Natural killer cell (primary cell): ENCODE measurements around the gene NRGN. TPM values are rescaled to one million over a fixed set of nuclear protein-coding genes. Genes with fewer than 3 reads are reported as not detected.

Experiments used
- ATAC-seq, 3 donors: fragments of 150-1000 bp in 2 of 3; fragments of 200-7000 bp in 1 of 3; cut with Tn5 transposase; 1 replicate in 1 of 3; 2 replicates in 2 of 3; pipeline ENCODE4 v1.10.0; 2021; ENCODE audit warnings: mild to moderate bottlenecking in 2 of 3, moderate library complexity in 2 of 3
- DNase-seq, 2 donors: peaks; one replicate each; pipeline versions ENCODE4 v3.0.0 to v3.0.0-alpha.2; 2013 to 2021; ENCODE audit warnings: mixed read lengths in 1 of 2
- H3K27ac ChIP-seq: one replicate; pipeline ENCODE4 v1.5.1; 2013; ENCODE audit warnings: mild to moderate bottlenecking, low read length
- H3K27me3 ChIP-seq: one replicate; pipeline ENCODE4 v1.6.1; 2013; ENCODE audit warnings: low read length; ENCODE audit not compliant: control insufficient read depth, insufficient read depth
- H3K36me3 ChIP-seq: one replicate; pipeline ENCODE4 v1.6.1; 2013; ENCODE audit warnings: low read length; ENCODE audit not compliant: control insufficient read depth, insufficient read depth
- H3K4me1 ChIP-seq: one replicate; pipeline ENCODE4 v1.6.1; 2013; ENCODE audit warnings: low read length; ENCODE audit not compliant: control insufficient read depth, insufficient read depth
- H3K4me3 ChIP-seq: one replicate; pipeline ENCODE4 v1.5.1; 2013; ENCODE audit warnings: low read length
- H3K9me3 ChIP-seq: one replicate; pipeline ENCODE4 v1.6.1; 2013; ENCODE audit warnings: low read length; ENCODE audit not compliant: control insufficient read depth, insufficient read depth
- H3K27ac Mint-ChIP-seq, 2 donors: one replicate each; pipeline ENCODE4 v1.8.0; 2022; ENCODE audit warnings: mild to moderate bottlenecking in 2 of 2, mixed read lengths in 2 of 2, moderate library complexity in 1 of 2
- H3K27me3 Mint-ChIP-seq, 2 donors: one replicate each; pipeline ENCODE4 v1.8.0; 2022; ENCODE audit warnings: low read depth in 2 of 2, mixed read lengths in 2 of 2
- H3K36me3 Mint-ChIP-seq: one replicate; pipeline ENCODE4 v1.8.0; 2022; ENCODE audit warnings: mixed read lengths
- H3K4me1 Mint-ChIP-seq, 2 donors: one replicate each; pipeline ENCODE4 v1.8.0; 2022; ENCODE audit warnings: mixed read lengths in 2 of 2
- H3K4me3 Mint-ChIP-seq: one replicate; pipeline ENCODE4 v1.8.0; 2022; ENCODE audit warnings: mild to moderate bottlenecking, moderate library complexity, mixed read lengths
- H3K9me3 Mint-ChIP-seq, 2 donors: one replicate each; pipeline ENCODE4 v1.8.0; 2022; ENCODE audit warnings: mixed read lengths in 2 of 2
- WGBS: methylation state at CpG from one replicate; pipeline ENCODE4 v1.1.7; 2013; ENCODE audit warnings: missing lambda C conversion rate; ENCODE audit not compliant: insufficient coverage; 5-methylcytosine and 5-hydroxymethylcytosine counted together
- intact Hi-C: fragments of 100-400 bp; cut with micrococcal nuclease; formaldehyde crosslinking; loops from one replicate; pipeline ENCODE4 v1.14.2; 2022
- total RNA-seq, 4 donors: library from RNA; stranded (reverse); fragments of 120-200 nt in 1 of 4; gene quantifications; one replicate each; pipeline versions ENCODE4 v1.2.3 to v1.2.4, GENCODE V29; 2013 to 2022
- TF ChIP-seq, protein P1 (sequence below): fragments of 200-600 bp; IDR thresholded peaks from one replicate; pipeline ENCODE4 v1.8.0; 2022; ENCODE audit warnings: antibody characterized with exemption

The NRGN gene
- total RNA-seq, 3 donors from 2014 or later (not counting 1 experiment from before 2014, with no cell fraction given) = 11.1 to 70.9 (median 28.4) TPM

DNA sequence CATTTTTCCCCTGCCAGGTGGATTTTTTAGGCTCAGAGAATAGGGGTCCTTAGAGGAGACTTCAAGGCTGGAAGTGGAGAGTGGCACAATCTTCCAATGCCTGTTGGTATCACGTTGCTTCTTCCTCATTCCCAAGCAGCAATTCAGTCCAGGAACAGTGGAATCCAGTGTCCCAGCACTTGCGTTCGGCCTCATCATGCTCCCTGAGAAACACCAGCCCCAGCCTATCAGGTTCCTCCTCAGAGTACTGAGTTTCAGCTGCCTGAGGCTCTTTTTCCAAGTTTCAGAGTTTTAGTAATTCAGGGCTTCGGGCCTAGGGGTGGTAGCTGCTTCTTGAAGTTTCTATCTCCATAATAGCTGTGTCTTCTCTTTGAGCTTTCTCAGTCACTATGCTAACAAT, 31.9 kb upstream of the NRGN start:
- no peaks in the 10 kb centered on the region for H3K4me1 Mint-ChIP-seq
- Histone ChIP-seq H3K4me3 (no peak overlapping the region), H3K27ac (no peak overlapping the region), H3K36me3 (no peaks in the 10 kb centered on the region), H3K9me3 (no peaks in the 10 kb centered on the region), H3K4me1 (no peaks in the 10 kb centered on the region), H3K27me3 (no peaks in the 10 kb centered on the region)
- intact Hi-C loops = no loop called here
- peaks cover 9 to 38% of the 10 kb centered on the region in 2 donors for H3K27me3 Mint-ChIP-seq
- no peaks in the 10 kb centered on the region for H3K9me3 Mint-ChIP-seq
- ATAC-seq (no peak), DNase-seq (no peak)
- 94% methylated on average over 3 of the region's 4 CpGs for WGBS
- H3K4me3 Mint-ChIP-seq = no peak overlapping the region
- no peaks in the 10 kb centered on the region for H3K36me3 Mint-ChIP-seq
- H3K27ac Mint-ChIP-seq = no peak overlapping the region
- TF ChIP-seq, protein P1, sequence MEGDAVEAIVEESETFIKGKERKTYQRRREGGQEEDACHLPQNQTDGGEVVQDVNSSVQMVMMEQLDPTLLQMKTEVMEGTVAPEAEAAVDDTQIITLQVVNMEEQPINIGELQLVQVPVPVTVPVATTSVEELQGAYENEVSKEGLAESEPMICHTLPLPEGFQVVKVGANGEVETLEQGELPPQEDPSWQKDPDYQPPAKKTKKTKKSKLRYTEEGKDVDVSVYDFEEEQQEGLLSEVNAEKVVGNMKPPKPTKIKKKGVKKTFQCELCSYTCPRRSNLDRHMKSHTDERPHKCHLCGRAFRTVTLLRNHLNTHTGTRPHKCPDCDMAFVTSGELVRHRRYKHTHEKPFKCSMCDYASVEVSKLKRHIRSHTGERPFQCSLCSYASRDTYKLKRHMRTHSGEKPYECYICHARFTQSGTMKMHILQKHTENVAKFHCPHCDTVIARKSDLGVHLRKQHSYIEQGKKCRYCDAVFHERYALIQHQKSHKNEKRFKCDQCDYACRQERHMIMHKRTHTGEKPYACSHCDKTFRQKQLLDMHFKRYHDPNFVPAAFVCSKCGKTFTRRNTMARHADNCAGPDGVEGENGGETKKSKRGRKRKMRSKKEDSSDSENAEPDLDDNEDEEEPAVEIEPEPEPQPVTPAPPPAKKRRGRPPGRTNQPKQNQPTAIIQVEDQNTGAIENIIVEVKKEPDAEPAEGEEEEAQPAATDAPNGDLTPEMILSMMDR = no peak

DNA sequence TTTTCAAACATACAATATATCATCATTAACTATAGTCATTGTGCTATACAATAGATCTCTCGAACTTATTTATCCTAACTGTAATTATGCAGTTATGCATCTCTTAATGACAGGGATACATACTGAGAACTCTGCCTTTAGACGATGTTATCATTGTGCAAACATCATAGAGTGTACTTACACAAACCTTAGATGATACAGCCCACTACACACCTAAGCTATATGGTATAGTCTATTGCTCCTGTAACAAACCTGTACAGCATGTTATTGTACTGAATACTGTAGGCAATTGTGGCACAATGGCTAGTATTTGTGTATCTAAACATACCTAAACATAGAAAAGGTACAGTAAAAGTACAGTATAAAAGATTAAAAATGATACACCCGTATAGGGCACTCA, 27.4 kb upstream of the NRGN start:
- H3K27ac ChIP-seq = no peak overlapping the region
- Mint-ChIP-seq H3K9me3 (no peaks in the 10 kb centered on the region), H3K4me1 (peaks cover 2% of the 10 kb centered on the region in 2 donors), H3K27me3 (peaks cover 38 to 61% of the 10 kb centered on the region in 2 donors), H3K4me3 (no peak overlapping the region), H3K27ac (no peak overlapping the region), H3K36me3 (no peaks in the 10 kb centered on the region)
- no peak overlapping the region for H3K4me3 ChIP-seq
- ATAC-seq = no peak
- H3K4me1 ChIP-seq = peaks cover under 1% of the 10 kb centered on the region
- WGBS = 100% methylated on average over 1 of the region's 3 CpGs
- no peaks in the 10 kb centered on the region for H3K9me3 ChIP-seq
- intact Hi-C loops = no loop called here
- DNase-seq = no peak
- TF ChIP-seq, protein P1 = no peak
- H3K27me3 ChIP-seq = peaks cover 23% of the 10 kb centered on the region
- H3K36me3 ChIP-seq = no peaks in the 10 kb centered on the region

DNA sequence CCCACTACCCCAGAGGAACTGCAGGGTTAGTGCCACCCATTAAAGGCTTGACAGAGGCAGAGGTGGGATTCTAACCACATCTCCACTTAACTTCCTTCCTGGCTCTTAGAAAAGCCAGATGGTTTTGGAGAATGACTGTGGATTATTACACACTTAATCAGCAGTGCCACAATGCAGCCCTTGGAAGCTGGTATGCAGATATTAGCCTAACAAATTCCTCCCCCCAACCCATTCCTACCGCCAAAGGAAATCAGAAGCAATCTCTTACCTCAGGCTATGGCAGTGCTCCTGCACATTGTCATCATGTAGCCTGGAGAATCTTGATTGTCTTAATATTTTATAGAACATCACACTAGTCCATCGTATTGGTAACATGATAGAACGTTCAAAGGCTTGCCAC, 23.2 kb upstream of the NRGN start:
- H3K27me3 ChIP-seq = peaks cover 35% of the 10 kb centered on the region
- DNase-seq = no peak
- intact Hi-C loops = no loop called here
- ATAC-seq = no peak
- Mint-ChIP-seq H3K36me3 (no peaks in the 10 kb centered on the region), H3K9me3 (no peaks in the 10 kb centered on the region), H3K27ac (no peak overlapping the region), H3K27me3 (peaks cover 66 to 81% of the 10 kb centered on the region in 2 donors), H3K4me3 (no peak overlapping the region), H3K4me1 (peaks cover 9 to 13% of the 10 kb centered on the region in 2 donors)
- peaks cover 12% of the 10 kb centered on the region for H3K4me1 ChIP-seq
- 14% methylated on average over 1 of the region's 3 CpGs for WGBS
- H3K9me3 ChIP-seq = no peaks in the 10 kb centered on the region
- no peak overlapping the region for H3K27ac ChIP-seq
- no peak overlapping the region for H3K4me3 ChIP-seq
- TF ChIP-seq, protein P1 = no peak
- no peaks in the 10 kb centered on the region for H3K36me3 ChIP-seq

DNA sequence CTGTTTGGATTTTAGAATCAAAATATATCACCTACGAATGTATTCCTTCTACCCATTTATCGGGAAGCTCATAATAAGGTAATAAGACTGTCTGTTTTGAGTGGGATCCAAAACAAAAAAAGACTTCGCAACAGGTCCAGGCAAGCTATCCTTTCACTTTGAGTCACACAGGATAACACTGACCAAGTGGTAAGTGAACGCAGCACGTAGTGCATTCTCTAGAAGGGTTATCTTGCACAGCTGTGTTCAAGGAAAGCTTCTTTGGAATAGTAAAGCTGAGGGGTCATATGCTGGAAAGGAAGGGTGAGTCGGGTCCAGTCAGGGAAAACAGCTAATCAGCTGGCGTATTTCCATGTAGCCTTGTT, 22.3 kb upstream of the NRGN start:
- DNase-seq (no peak), ATAC-seq (no peak)
- intact Hi-C loops = no loop called here
- Histone ChIP-seq H3K27me3 (peaks cover 35% of the 10 kb centered on the region), H3K4me3 (no peak overlapping the region), H3K27ac (no peak overlapping the region), H3K9me3 (no peaks in the 10 kb centered on the region), H3K36me3 (no peaks in the 10 kb centered on the region), H3K4me1 (peaks cover 12% of the 10 kb centered on the region)
- 40% methylated on average over 5 of the region's 7 CpGs for WGBS
- TF ChIP-seq, protein P1 = no peak
- Mint-ChIP-seq H3K9me3 (no peaks in the 10 kb centered on the region), H3K4me3 (peak overlapping the region; percentile 73), H3K36me3 (no peaks in the 10 kb centered on the region), H3K27me3 (peaks cover 69 to 81% of the 10 kb centered on the region in 2 donors), H3K27ac (no peak overlapping the region), H3K4me1 (peaks cover 9 to 13% of the 10 kb centered on the region in 2 donors)
